HepG2 (cell line): ENCODE results near the gene SAMM50. TPM values are rescaled to one million over a fixed set of nuclear protein-coding genes. Genes with fewer than 3 reads are reported as not detected.

Experiments
- ATAC-seq: fragments of 200-7000 bp; cut with Tn5 transposase; 3 replicates; pipeline ENCODE4 v1.9.1; 2020; ENCODE audit warnings: mild to moderate bottlenecking, moderate library complexity
- BruUV-seq: library from RNA; stranded (reverse); fragments of 400-500 nt; replicated peaks from 2 replicates; lab custom pipeline; 2021; lab: Mats Ljungman, UMichigan
- CTCF ChIA-PET: fragments of 300-600 bp; formaldehyde crosslinking; extraction: SDS; loops from one replicate; lab custom pipeline; 2021; ENCODE audit warnings: low total read pairs, inconsistent platforms, low intra/inter-chr PET ratio; lab: Yijun Ruan, JAX
- POLR2A ChIA-PET: fragments of 350-600 bp; sonication (Branson Sonifier 250); formaldehyde crosslinking; loops from one replicate; lab custom pipeline; 2020; ENCODE audit warnings: antibody characterized with exemption, inconsistent platforms; lab: Yijun Ruan, JAX
- DNase-seq: peaks from one replicate; pipeline ENCODE4 v3.0.0-alpha.2; 2015; ENCODE audit warnings: low spot score
- FAIRE-seq: peaks from 3 replicates; lab custom pipeline; 2011; peaks lifted over from hg19 to GRCh38; lab: Jason Lieb, UNC
- H2AFZ ChIP-seq: one replicate; pipeline ENCODE4 v1.6.1; 2011; ENCODE audit warnings: low read length, inconsistent platforms
- H3K27ac ChIP-seq: fragments of 300-600 bp; 3 replicates; pipeline ENCODE4 v1.8.0; 2011; ENCODE audit warnings: mixed run types, mild to moderate bottlenecking, mixed read lengths, low read length, inconsistent platforms; ENCODE audit not compliant: insufficient read depth; ENCODE audit errors: extremely low read length
- H3K27me3 ChIP-seq, 2 experiments: fragments of 200-600 bp in 1 of 2; 2 replicates in 1 of 2; 3 replicates in 1 of 2; pipeline versions ENCODE4 v1.6.0 to v1.8.0; 2011; ENCODE audit warnings: low read length in 2 of 2, mild to moderate bottlenecking in 2 of 2, moderate library complexity in 2 of 2, inconsistent platforms in 1 of 2; ENCODE audit not compliant: insufficient read depth in 2 of 2, control insufficient read depth in 1 of 2
- H3K36me3 ChIP-seq, 2 experiments: fragments of 200-600 bp in 1 of 2; replicated peaks in 1 of 2; 2 replicates in 1 of 2; 3 replicates in 1 of 2; pipeline versions ENCODE4 v1.5.1 to v1.8.0; 2011; ENCODE audit warnings: low read length in 2 of 2, inconsistent platforms in 1 of 2; ENCODE audit not compliant: insufficient read depth in 2 of 2, control insufficient read depth in 1 of 2
- H3K4me1 ChIP-seq: 2 replicates; pipeline ENCODE4 v1.5.1; 2012; ENCODE audit warnings: low read length, inconsistent platforms; ENCODE audit not compliant: insufficient read depth
- H3K4me2 ChIP-seq: 2 replicates; pipeline ENCODE4 v1.6.0; 2011; ENCODE audit warnings: low read depth, low read length, inconsistent platforms
- H3K4me3 ChIP-seq, 3 experiments: fragments of 200-600 bp in 1 of 3; sonication (generic), shearing (Covaris generic) in 1 of 3; replicated peaks in 1 of 3; 2 replicates each; pipeline ENCODE4 v1.5.1; 2011 to 2016; ENCODE audit warnings: low read length in 3 of 3, inconsistent platforms in 2 of 3, low read depth in 2 of 3, mild to moderate bottlenecking in 2 of 3, control low read depth in 1 of 3, mixed read lengths in 1 of 3; ENCODE audit not compliant: insufficient read depth in 1 of 3
- H3K79me2 ChIP-seq: one replicate; pipeline ENCODE4 v1.6.1; 2011; ENCODE audit warnings: low read length, inconsistent platforms; ENCODE audit not compliant: insufficient read depth
- H3K9ac ChIP-seq: 2 replicates; pipeline ENCODE4 v1.6.0; 2011; ENCODE audit warnings: mild to moderate bottlenecking, low read depth, low read length, inconsistent platforms; ENCODE audit not compliant: insufficient read depth
- H3K9me3 ChIP-seq: 2 replicates; pipeline ENCODE4 v1.5.1; 2012; ENCODE audit warnings: mild to moderate bottlenecking, low read length
- H4K20me1 ChIP-seq: 2 replicates; pipeline ENCODE4 v1.6.0; 2011; ENCODE audit warnings: inconsistent platforms, mild to moderate bottlenecking, low read length, moderate library complexity; ENCODE audit not compliant: insufficient read depth
- CHCHD3 ChIP-seq: sonication (generic); formaldehyde crosslinking; IDR thresholded peaks from 2 replicates; pipeline ENCODE4 v1.8.0; 2022; ENCODE audit warnings: mild to moderate bottlenecking, missing genetic modification reagents, moderate library complexity
- GABPA ChIP-seq, 2 experiments: IDR thresholded peaks; 2 replicates each; pipeline ENCODE4 v1.6.1; 2011 to 2016; ENCODE audit warnings: low read depth in 2 of 2, low read length in 1 of 2, missing biosample characterization in 1 of 2, missing genetic modification characterization in 1 of 2
- HNF4G ChIP-seq, 2 experiments: sonication (generic) in 1 of 2; formaldehyde crosslinking in 1 of 2; IDR thresholded peaks; 2 replicates each; pipeline versions ENCODE4 v1.4.0 to v1.6.1; 2011 to 2020; ENCODE audit warnings: borderline replicate concordance in 2 of 2, low read depth in 2 of 2, mild to moderate bottlenecking in 2 of 2, low read length in 1 of 2, missing genetic modification reagents in 1 of 2, moderate library complexity in 1 of 2
- KDM1A ChIP-seq: IDR thresholded peaks from 2 replicates; pipeline ENCODE4 v1.6.1; 2016; ENCODE audit warnings: missing compliant biosample characterization
- NR1H2 ChIP-seq: sonication (generic); formaldehyde crosslinking; IDR thresholded peaks from 2 replicates; pipeline ENCODE4 v1.8.1; 2022; ENCODE audit warnings: low read depth, missing genetic modification reagents, borderline replicate concordance
- PAF1 ChIP-seq: IDR thresholded peaks from 2 replicates; pipeline ENCODE4 v1.6.1; 2016; ENCODE audit warnings: missing genetic modification reagents, missing compliant biosample characterization
- RFXAP ChIP-seq: sonication (generic); formaldehyde crosslinking; IDR thresholded peaks from 2 replicates; pipeline ENCODE4 v1.4.0; 2020; ENCODE audit warnings: missing genetic modification reagents, borderline replicate concordance
- SMC3 ChIP-seq: IDR thresholded peaks from 2 replicates; pipeline ENCODE4 v1.6.1; 2011; ENCODE audit warnings: low read length, improper control_type of control experiment
- SP1 ChIP-seq, 2 experiments: fragments of 450-650 bp in 1 of 2; sonication (generic) in 1 of 2; formaldehyde crosslinking in 1 of 2; IDR thresholded peaks; 2 replicates each; pipeline versions ENCODE4 v1.4.0 to v1.6.1; 2016 to 2020; ENCODE audit warnings: missing genetic modification reagents in 1 of 2
- U2AF2 ChIP-seq: fragments of 200-400 bp; formaldehyde crosslinking; IDR thresholded peaks from 2 replicates; pipeline ENCODE4 v1.6.1; 2017; ENCODE audit warnings: low read depth, mild to moderate bottlenecking, low read length
- ZBTB3 ChIP-seq: sonication (generic); formaldehyde crosslinking; IDR thresholded peaks from 2 replicates; pipeline ENCODE4 v1.4.0; 2020; ENCODE audit warnings: low read depth, mild to moderate bottlenecking, moderate library complexity, missing genetic modification reagents, borderline replicate concordance
- ZFY ChIP-seq: sonication (generic); formaldehyde crosslinking; IDR thresholded peaks from 2 replicates; pipeline ENCODE4 v1.4.0; 2020; ENCODE audit warnings: missing genetic modification reagents
- ZNF12 ChIP-seq: sonication (generic); formaldehyde crosslinking; IDR thresholded peaks from 2 replicates; pipeline ENCODE4 v1.5.0; 2020; ENCODE audit warnings: missing genetic modification reagents
- ZNF124 ChIP-seq: sonication (generic); formaldehyde crosslinking; IDR thresholded peaks from 2 replicates; pipeline ENCODE4 v1.4.0; 2020; ENCODE audit warnings: missing genetic modification reagents
- ZNF7 ChIP-seq: IDR thresholded peaks from 2 replicates; pipeline ENCODE4 v1.6.1; 2016; ENCODE audit warnings: missing biosample characterization, missing genetic modification reagents
- ZNF891 ChIP-seq: sonication (generic); formaldehyde crosslinking; IDR thresholded peaks from 2 replicates; pipeline ENCODE4 v1.5.0; 2020; ENCODE audit warnings: mild to moderate bottlenecking, missing genetic modification reagents
- WGBS: methylation state at CpG from one replicate; pipeline ENCODE4 v1.1.6; 2017; ENCODE audit warnings: low lambda C conversion rate; 5-methylcytosine and 5-hydroxymethylcytosine counted together
- in situ Hi-C: cut with HindIII; loops from 2 replicates; pipeline ENCODE4 v1.10.0; 2017; ENCODE audit warnings: low pct_unique_long_range_greater_than_20kb; ENCODE audit not compliant: extremely low pct_ligation_motif_present
- intact Hi-C: fragments of 100-400 bp; cut with micrococcal nuclease; formaldehyde crosslinking; loops from one replicate; pipeline ENCODE4 v1.10.0; 2022; ENCODE audit not compliant: unreplicated experiment
- polyA plus RNA-seq, 8 experiments: library from polyadenylated mRNA; depleted of rRNA in 3 of 8; stranded (reverse) in 7 of 8; unstranded in 1 of 8; fragments of >200 nt; fragmentation: Illumina TruSeq in 4 of 8; extraction: Trizol in 4 of 8; gene quantifications; 2 replicates each; pipeline versions ENCODE4 v1.2.1 to v1.2.3, GENCODE V29; 2011 to 2016; ENCODE audit warnings: low read depth in 4 of 8, missing spikeins in 1 of 8, mixed read lengths in 1 of 8; ENCODE audit not compliant: insufficient read depth in 1 of 8
- total RNA-seq, 5 experiments: library from RNA; depleted of rRNA; stranded (reverse); fragments of >200 nt; fragmentation: Illumina TruSeq; extraction: Trizol; gene quantifications; 2 replicates each; pipeline ENCODE4 v1.2.3, GENCODE V29; 2016; ENCODE audit warnings: low read depth in 1 of 5
- TF ChIP-seq, protein P1 (sequence below): sonication (generic); formaldehyde crosslinking; IDR thresholded peaks from 2 replicates; pipeline ENCODE4 v1.4.0; 2020; ENCODE audit warnings: mild to moderate bottlenecking, missing genetic modification reagents
- TF ChIP-seq, protein P2 (sequence below): sonication (generic); formaldehyde crosslinking; IDR thresholded peaks from 2 replicates; pipeline ENCODE4 v1.4.0; 2020; ENCODE audit warnings: missing genetic modification reagents, mild to moderate bottlenecking, borderline replicate concordance
- TF ChIP-seq, protein P3 (sequence below): sonication (generic); formaldehyde crosslinking; IDR thresholded peaks from 2 replicates; pipeline ENCODE4 v1.4.0; 2020; ENCODE audit warnings: missing genetic modification reagents

SAMM50 gene
- total and polyA plus RNA-seq, 2 of the 13 experiments (the other 11 are each of a cell fraction or from before 2014, with no cell fraction given), result 34.7 to 63.4 TPM

DNA sequence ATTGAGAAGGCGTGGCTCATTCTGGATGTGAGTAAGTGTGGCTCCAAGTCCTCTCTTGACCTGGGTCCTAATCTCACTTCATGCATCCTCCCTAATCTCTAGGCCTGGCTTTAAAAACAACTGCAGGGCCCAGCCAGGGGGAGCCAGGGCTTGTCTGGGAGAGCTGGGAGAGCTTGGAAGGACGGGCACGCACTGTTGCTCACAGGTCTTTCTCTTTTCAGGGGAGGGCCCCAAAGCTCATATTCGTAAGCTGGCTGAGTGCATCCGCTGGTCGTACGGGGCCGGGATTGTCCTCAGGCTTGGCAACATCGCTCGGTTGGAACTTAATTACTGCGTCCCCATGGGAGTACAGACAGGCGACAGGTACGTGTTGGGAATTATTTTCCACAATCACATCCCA is 34.8 kb downstream of the SAMM50 start:
- H3K27ac ChIP-seq, result no peak overlapping the region
- peaks cover 4% of the 10 kb centered on the region; the same call in 1 of the 2 replicates for H4K20me1 ChIP-seq
- no peaks in the 10 kb centered on the region for H3K27me3 ChIP-seq
- TF ChIP-seq CHCHD3 (no peak), SP1 (IDR thresholded peaks at IDR 0.05) (no peak), SP1 (CRISPR knock-in tag; IDR thresholded peaks at IDR 0.05) (no peak), U2AF2 (no peak), SMC3 (no peak), ZNF891 (CRISPR knock-in tag) (no peak), ZNF7 (CRISPR knock-in tag) (no peak), HNF4G (IDR thresholded peaks at IDR 0.05; ENCODE audit: borderline replicate concordance, low read depth, low read length) (no peak), HNF4G (CRISPR knock-in tag; IDR thresholded peaks at IDR 0.05; ENCODE audit: borderline replicate concordance, low read depth) (no peak), PAF1 (no peak), ZNF124 (CRISPR knock-in tag) (no peak), GABPA (IDR thresholded peaks at IDR 0.05; ENCODE audit: low read depth, low read length) (no peak), GABPA (CRISPR knock-in tag; IDR thresholded peaks at IDR 0.05; ENCODE audit: low read depth) (no peak), RFXAP (CRISPR knock-in tag) (no peak), ZFY (CRISPR knock-in tag) (no peak), ZBTB3 (CRISPR knock-in tag) (no peak), NR1H2 (no peak), KDM1A (no peak), ZNF12 (no peak)
- TF ChIP-seq, protein P1, sequence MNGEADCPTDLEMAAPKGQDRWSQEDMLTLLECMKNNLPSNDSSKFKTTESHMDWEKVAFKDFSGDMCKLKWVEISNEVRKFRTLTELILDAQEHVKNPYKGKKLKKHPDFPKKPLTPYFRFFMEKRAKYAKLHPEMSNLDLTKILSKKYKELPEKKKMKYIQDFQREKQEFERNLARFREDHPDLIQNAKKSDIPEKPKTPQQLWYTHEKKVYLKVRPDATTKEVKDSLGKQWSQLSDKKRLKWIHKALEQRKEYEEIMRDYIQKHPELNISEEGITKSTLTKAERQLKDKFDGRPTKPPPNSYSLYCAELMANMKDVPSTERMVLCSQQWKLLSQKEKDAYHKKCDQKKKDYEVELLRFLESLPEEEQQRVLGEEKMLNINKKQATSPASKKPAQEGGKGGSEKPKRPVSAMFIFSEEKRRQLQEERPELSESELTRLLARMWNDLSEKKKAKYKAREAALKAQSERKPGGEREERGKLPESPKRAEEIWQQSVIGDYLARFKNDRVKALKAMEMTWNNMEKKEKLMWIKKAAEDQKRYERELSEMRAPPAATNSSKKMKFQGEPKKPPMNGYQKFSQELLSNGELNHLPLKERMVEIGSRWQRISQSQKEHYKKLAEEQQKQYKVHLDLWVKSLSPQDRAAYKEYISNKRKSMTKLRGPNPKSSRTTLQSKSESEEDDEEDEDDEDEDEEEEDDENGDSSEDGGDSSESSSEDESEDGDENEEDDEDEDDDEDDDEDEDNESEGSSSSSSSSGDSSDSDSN, result no peak
- TF ChIP-seq, protein P2, sequence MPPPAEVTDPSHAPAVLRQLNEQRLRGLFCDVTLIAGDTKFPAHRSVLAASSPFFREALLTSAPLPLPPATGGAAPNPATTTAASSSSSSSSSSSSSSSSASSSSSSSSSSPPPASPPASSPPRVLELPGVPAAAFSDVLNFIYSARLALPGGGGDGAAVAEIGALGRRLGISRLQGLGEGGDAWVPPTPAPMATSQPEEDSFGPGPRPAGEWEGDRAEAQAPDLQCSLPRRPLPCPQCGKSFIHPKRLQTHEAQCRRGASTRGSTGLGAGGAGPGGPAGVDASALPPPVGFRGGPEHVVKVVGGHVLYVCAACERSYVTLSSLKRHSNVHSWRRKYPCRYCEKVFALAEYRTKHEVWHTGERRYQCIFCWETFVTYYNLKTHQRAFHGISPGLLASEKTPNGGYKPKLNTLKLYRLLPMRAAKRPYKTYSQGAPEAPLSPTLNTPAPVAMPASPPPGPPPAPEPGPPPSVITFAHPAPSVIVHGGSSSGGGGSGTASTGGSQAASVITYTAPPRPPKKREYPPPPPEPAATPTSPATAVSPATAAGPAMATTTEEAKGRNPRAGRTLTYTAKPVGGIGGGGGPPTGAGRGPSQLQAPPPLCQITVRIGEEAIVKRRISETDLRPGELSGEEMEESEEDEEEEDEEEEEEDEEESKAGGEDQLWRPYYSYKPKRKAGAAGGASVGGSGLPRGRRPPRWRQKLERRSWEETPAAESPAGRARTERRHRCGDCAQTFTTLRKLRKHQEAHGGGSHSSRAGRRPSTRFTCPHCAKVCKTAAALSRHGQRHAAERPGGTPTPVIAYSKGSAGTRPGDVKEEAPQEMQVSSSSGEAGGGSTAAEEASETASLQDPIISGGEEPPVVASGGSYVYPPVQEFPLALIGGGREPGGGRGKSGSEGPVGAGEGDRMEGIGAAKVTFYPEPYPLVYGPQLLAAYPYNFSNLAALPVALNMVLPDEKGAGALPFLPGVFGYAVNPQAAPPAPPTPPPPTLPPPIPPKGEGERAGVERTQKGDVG, result no peak
- TF ChIP-seq, protein P3, sequence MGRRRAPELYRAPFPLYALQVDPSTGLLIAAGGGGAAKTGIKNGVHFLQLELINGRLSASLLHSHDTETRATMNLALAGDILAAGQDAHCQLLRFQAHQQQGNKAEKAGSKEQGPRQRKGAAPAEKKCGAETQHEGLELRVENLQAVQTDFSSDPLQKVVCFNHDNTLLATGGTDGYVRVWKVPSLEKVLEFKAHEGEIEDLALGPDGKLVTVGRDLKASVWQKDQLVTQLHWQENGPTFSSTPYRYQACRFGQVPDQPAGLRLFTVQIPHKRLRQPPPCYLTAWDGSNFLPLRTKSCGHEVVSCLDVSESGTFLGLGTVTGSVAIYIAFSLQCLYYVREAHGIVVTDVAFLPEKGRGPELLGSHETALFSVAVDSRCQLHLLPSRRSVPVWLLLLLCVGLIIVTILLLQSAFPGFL, result no peak
- H3K4me2 ChIP-seq, result no peak overlapping the region
- peaks cover 30 to 77% of the 10 kb centered on the region in 2 experiments for H3K36me3 ChIP-seq
- no peaks in the 10 kb centered on the region for H3K9me3 ChIP-seq
- intact Hi-C loops, result no loop called here
- no peak overlapping the region for H3K9ac ChIP-seq
- H3K79me2 ChIP-seq, result no peaks in the 10 kb centered on the region
- no TSS peak for BruUV-seq
- ATAC-seq (no peak), FAIRE-seq (no peak), DNase-seq (no peak)
- H3K4me1 ChIP-seq, result peaks cover 7% of the 10 kb centered on the region
- ChIA-PET CTCF (no interaction called here), POLR2A (no interaction called here)
- in situ Hi-C loops, result loop anchor here (5.0 kb wide), 1 partner anchor 637 kb away; no protein-coding TSS in a partner anchor
- H2AFZ ChIP-seq, result no peak overlapping the region
- no peak overlapping the region for H3K4me3 ChIP-seq
- WGBS, result 96% methylated on average over 13 of the region's 13 CpGs
